ENCODE results near the gene AK9.
A peak's percentile ranks its signal among the peaks of the same experiment; 100 is the strongest.

DNA sequence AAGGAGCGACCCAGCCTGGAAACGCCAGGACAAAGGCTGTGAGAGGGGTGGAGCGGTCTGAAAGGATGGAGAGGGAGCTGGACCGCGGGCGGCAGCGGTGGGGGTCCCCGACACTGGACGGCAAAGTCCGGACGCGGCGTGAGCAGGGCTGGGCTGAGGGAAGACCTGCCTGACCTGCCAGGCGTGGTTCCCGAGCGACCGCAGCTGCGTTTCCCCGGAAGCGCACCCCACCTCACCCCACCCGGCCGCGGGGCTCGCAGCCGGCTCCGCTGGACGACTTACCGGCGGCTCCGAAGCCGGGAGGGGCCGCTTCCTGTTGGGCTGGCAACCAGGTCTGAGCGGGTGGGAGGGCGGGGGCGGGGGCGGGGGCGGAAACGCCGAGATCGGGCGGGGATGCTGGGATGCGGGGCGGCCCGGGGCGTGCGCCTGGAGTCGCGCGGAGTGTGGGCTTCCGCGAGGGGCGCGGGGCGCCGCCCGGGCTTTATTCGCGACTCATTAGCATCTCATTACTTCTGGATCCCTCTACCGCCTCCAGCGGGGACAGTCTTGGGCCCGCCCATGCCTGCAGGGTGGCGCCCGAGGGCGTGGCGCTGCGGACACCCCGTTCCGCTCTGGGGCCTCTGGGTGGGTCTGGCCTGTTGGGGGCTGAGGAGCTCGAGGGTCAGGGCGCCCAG, 235.4 kb downstream of the AK9 start, which contains the start of gene MICAL1:
- TF ChIP-seq TBL1XR1 (IDR thresholded peaks at IDR 0.05; ENCODE audit: low read depth, low read length) (no peak), POLR2AphosphoS5 (IDR thresholded peaks at IDR 0.05; ENCODE audit: low read length) (no peak; the same call in 1 of the 2 replicates), SIN3A (IDR thresholded peaks at IDR 0.05; ENCODE audit: low read depth, low read length) (no peak), SREBF2 (IDR thresholded peaks at IDR 0.05; ENCODE audit: low read length) (no peak), EP300 (IDR thresholded peaks at IDR 0.05; ENCODE audit: borderline replicate concordance in 1 of 2, control insufficient read depth in 1 of 2, low read depth in 2 of 2, low read length in 2 of 2) (0 out of 4 replicates have a peak, but pooled peaks of 1 of the 2 experiments have one; percentile 20), POU2F2 (IDR thresholded peaks at IDR 0.05; ENCODE audit: borderline replicate concordance, low read depth, low read length) (no peak; the same call in 2 of the 3 replicates), ZZZ3 (IDR thresholded peaks at IDR 0.05; ENCODE audit: control insufficient read depth, insufficient read length, low read depth) (no peak), ESRRA (IDR thresholded peaks at IDR 0.05; ENCODE audit: low read length) (no peak), EZH2 (IDR thresholded peaks at IDR 0.05; ENCODE audit: borderline replicate concordance, control insufficient read depth, low read depth, low read length) (no peak), POLR2A (IDR thresholded peaks at IDR 0.05; ENCODE audit: low read depth, low read length) (peak; percentile 82), KAT2A (conservative IDR thresholded peaks at IDR 0.05; ENCODE audit: control insufficient read depth, low read depth, low read length) (no peak)
- TF ChIP-seq, protein P1, sequence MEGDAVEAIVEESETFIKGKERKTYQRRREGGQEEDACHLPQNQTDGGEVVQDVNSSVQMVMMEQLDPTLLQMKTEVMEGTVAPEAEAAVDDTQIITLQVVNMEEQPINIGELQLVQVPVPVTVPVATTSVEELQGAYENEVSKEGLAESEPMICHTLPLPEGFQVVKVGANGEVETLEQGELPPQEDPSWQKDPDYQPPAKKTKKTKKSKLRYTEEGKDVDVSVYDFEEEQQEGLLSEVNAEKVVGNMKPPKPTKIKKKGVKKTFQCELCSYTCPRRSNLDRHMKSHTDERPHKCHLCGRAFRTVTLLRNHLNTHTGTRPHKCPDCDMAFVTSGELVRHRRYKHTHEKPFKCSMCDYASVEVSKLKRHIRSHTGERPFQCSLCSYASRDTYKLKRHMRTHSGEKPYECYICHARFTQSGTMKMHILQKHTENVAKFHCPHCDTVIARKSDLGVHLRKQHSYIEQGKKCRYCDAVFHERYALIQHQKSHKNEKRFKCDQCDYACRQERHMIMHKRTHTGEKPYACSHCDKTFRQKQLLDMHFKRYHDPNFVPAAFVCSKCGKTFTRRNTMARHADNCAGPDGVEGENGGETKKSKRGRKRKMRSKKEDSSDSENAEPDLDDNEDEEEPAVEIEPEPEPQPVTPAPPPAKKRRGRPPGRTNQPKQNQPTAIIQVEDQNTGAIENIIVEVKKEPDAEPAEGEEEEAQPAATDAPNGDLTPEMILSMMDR (IDR thresholded peaks at IDR 0.05 in 2 of 3, conservative IDR thresholded peaks at IDR 0.05 in 1 of 3; ENCODE audit: control insufficient read depth in 2 of 3, extremely low read depth in 1 of 3, insufficient read depth in 1 of 3, low read depth in 3 of 3, low read length in 3 of 3): peak in 2 of 3 experiments; percentile 19 to 45; a peak in 4 of 6 replicates
- TF ChIP-seq, protein P2, sequence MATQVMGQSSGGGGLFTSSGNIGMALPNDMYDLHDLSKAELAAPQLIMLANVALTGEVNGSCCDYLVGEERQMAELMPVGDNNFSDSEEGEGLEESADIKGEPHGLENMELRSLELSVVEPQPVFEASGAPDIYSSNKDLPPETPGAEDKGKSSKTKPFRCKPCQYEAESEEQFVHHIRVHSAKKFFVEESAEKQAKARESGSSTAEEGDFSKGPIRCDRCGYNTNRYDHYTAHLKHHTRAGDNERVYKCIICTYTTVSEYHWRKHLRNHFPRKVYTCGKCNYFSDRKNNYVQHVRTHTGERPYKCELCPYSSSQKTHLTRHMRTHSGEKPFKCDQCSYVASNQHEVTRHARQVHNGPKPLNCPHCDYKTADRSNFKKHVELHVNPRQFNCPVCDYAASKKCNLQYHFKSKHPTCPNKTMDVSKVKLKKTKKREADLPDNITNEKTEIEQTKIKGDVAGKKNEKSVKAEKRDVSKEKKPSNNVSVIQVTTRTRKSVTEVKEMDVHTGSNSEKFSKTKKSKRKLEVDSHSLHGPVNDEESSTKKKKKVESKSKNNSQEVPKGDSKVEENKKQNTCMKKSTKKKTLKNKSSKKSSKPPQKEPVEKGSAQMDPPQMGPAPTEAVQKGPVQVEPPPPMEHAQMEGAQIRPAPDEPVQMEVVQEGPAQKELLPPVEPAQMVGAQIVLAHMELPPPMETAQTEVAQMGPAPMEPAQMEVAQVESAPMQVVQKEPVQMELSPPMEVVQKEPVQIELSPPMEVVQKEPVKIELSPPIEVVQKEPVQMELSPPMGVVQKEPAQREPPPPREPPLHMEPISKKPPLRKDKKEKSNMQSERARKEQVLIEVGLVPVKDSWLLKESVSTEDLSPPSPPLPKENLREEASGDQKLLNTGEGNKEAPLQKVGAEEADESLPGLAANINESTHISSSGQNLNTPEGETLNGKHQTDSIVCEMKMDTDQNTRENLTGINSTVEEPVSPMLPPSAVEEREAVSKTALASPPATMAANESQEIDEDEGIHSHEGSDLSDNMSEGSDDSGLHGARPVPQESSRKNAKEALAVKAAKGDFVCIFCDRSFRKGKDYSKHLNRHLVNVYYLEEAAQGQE (IDR thresholded peaks at IDR 0.05; ENCODE audit: low read depth, low read length): no peak
- TF ChIP-seq, protein P3, sequence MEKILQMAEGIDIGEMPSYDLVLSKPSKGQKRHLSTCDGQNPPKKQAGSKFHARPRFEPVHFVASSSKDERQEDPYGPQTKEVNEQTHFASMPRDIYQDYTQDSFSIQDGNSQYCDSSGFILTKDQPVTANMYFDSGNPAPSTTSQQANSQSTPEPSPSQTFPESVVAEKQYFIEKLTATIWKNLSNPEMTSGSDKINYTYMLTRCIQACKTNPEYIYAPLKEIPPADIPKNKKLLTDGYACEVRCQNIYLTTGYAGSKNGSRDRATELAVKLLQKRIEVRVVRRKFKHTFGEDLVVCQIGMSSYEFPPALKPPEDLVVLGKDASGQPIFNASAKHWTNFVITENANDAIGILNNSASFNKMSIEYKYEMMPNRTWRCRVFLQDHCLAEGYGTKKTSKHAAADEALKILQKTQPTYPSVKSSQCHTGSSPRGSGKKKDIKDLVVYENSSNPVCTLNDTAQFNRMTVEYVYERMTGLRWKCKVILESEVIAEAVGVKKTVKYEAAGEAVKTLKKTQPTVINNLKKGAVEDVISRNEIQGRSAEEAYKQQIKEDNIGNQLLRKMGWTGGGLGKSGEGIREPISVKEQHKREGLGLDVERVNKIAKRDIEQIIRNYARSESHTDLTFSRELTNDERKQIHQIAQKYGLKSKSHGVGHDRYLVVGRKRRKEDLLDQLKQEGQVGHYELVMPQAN (conservative IDR thresholded peaks at IDR 0.05): no peak; the same call in 1 of the 2 replicates

Measured in GM12878 (cell line).